ENCODE results near the gene RAC2. TPM values are rescaled to one million over a fixed set of nuclear protein-coding genes. Genes with fewer than 3 reads are reported as not detected.

Gene RAC2
- total and polyA plus RNA-seq, 2 of the 8 experiments (the other 6 are each of a cell fraction or from before 2014, with no cell fraction given), result 2.3 to 4.3 TPM

GRCh38 chr22:37228106-37229011, 15.7 kb downstream of the RAC2 start:
- no peak overlapping the region for H3K27ac ChIP-seq (ENCODE audit: low read depth, low read length)
- no peak for FAIRE-seq
- POLR2A ChIA-PET (ENCODE audit: partially characterized antibody), result interaction anchor here (1.0 kb wide), 1 partner anchor 16 kb away, joined by 3 read pairs; the partner anchor contains the start of gene RAC2
- no peak for TF ChIP-seq CTBP2 (IDR thresholded peaks at IDR 0.05; ENCODE audit: borderline replicate concordance, insufficient read depth, insufficient read length, low read length)
- TF ChIP-seq HDAC2 (IDR thresholded peaks at IDR 0.05; ENCODE audit: borderline replicate concordance in 1 of 2, low read depth in 2 of 2, low read length in 2 of 2), result no peak
- no peak for TF ChIP-seq MAFK (IDR thresholded peaks at IDR 0.05; ENCODE audit: low read depth, low read length)
- no peak for TF ChIP-seq EZH2 (IDR thresholded peaks at IDR 0.05; ENCODE audit: low read depth, low read length, severe bottlenecking)

More at GRCh38 chr22:37228106-37229011, 15.7 kb downstream of the RAC2 start:
- Histone ChIP-seq H3K4ac (replicated peaks; ENCODE audit: insufficient read length, low read depth, low read length) (no peak overlapping the region), H3K23ac (ENCODE audit: insufficient read length) (no peak overlapping the region), H2BK5ac (ENCODE audit: low read depth, low read length) (no peak overlapping the region; the same call in 1 of the 2 replicates), H3K4me1 (replicated peaks in 1 of 4; ENCODE audit: control insufficient read depth in 3 of 4, insufficient read depth in 4 of 4, low read length in 3 of 4) (no peaks in the 10 kb centered on the region), H4K20me1 (replicated peaks in 1 of 2; ENCODE audit: control insufficient read depth in 1 of 2, insufficient read depth in 2 of 2, low read length in 2 of 2) (no peaks in the 10 kb centered on the region), H3K56ac (replicated peaks; ENCODE audit: insufficient read length, low read depth, low read length) (no peak overlapping the region), H2BK15ac (ENCODE audit: low read length) (no peak overlapping the region), H2BK20ac (ENCODE audit: low read length) (no peak overlapping the region), H3K79me2 (ENCODE audit: control insufficient read depth in 1 of 2, insufficient read depth in 2 of 2, low read length in 2 of 2) (no peaks in the 10 kb centered on the region), H2AFZ (ENCODE audit: low read length) (no peak overlapping the region), H3K79me1 (ENCODE audit: low read depth, low read length) (no peaks in the 10 kb centered on the region), H3K27me3 (replicated peaks in 1 of 4; ENCODE audit: control insufficient read depth in 3 of 4, extremely low read depth in 1 of 4, insufficient read depth in 3 of 4, low read length in 3 of 4) (no peaks in the 10 kb centered on the region), H3K23me2 (ENCODE audit: low read depth, low read length) (peaks cover 2% of the 10 kb centered on the region; the same call in 1 of the 2 replicates), H2BK12ac (ENCODE audit: low read depth, low read length) (no peak overlapping the region), H3K9me3 (ENCODE audit: insufficient read depth in 2 of 2, low read depth in 1 of 2, low read length in 1 of 2) (no peaks in the 10 kb centered on the region), H3K4me3 (ENCODE audit: extremely low read depth in 1 of 4, insufficient read depth in 2 of 4, low read depth in 3 of 4, low read length in 4 of 4) (no peak overlapping the region), H2AK5ac (ENCODE audit: low read depth, low read length) (no peak overlapping the region), H2BK120ac (replicated peaks; ENCODE audit: low read depth, low read length) (no peak overlapping the region), H3K4me2 (ENCODE audit: insufficient read depth in 1 of 2, low read depth in 2 of 2, low read length in 2 of 2) (no peak overlapping the region), H3K9ac (replicated peaks in 1 of 4; ENCODE audit: extremely low read depth in 1 of 4, low read depth in 3 of 4, low read length in 3 of 4) (no peak overlapping the region), H3K18ac (ENCODE audit: extremely low read depth, low read length) (no peak overlapping the region), H4K5ac (ENCODE audit: insufficient read length, low read depth, low read length) (no peak overlapping the region), H3K14ac (ENCODE audit: insufficient read length) (no peak overlapping the region), H4K91ac (replicated peaks; ENCODE audit: insufficient read length, low read length) (no peak overlapping the region), H3K36me3 (ENCODE audit: control insufficient read depth in 2 of 4, insufficient read depth in 4 of 4, low read length in 3 of 4) (no peaks in the 10 kb centered on the region), H4K8ac (ENCODE audit: extremely low read depth, insufficient read depth, low read length) (no peak overlapping the region)
- CTCF ChIA-PET (ENCODE audit: partially characterized antibody), result interaction anchor here (0.6 to 2.6 kb wide), 7 partner anchors 30 to 658 kb away, joined by 3 to 9 read pairs (median 3); no protein-coding TSS in a partner anchor
- WGBS, 2 experiments (ENCODE audit: extremely low coverage in 1 of 2, insufficient coverage in 1 of 2, insufficient read length in 1 of 2, insufficient replicate concordance in 2 of 2, low coverage in 1 of 2, low lambda C conversion rate in 2 of 2, missing lambda C conversion rate in 1 of 2), result 82% methylated on average over 20 of the region's 20 CpGs; no CpG with 5 or more reads in 1 of the 2 experiments
- DNase-seq (ENCODE audit: low read depth in 1 of 2, low spot score in 2 of 2), result no peak
